Karpas-422 (cell line): ENCODE results near the gene INPP5A. TPM values are rescaled to one million over a fixed set of nuclear protein-coding genes. Genes with fewer than 3 reads are reported as not detected.
"Not testable (repeated sequence)": the region's sequence is repeated elsewhere in the genome, so short reads cannot be mapped to it uniquely, and the experiment has no call there.

Experiments
- DNase-seq: peaks from one replicate; pipeline ENCODE4 v3.0.0-alpha.2; 2015
- H2AFZ ChIP-seq: fragments of 200-600 bp; sonication (generic); 2 replicates; pipeline ENCODE4 v1.6.1; 2014; ENCODE audit warnings: antibody characterized with exemption, low read length, mixed read lengths
- H3K27ac ChIP-seq: fragments of 200-600 bp; sonication (generic); 2 replicates; pipeline ENCODE4 v1.5.1; 2014; ENCODE audit warnings: mild to moderate bottlenecking, low read length, moderate library complexity
- H3K27me3 ChIP-seq: fragments of 200-600 bp; sonication (generic); 2 replicates; pipeline ENCODE4 v1.6.1; 2014; ENCODE audit warnings: low read length, mixed read lengths
- H3K36me3 ChIP-seq: fragments of 200-600 bp; sonication (generic); 2 replicates; pipeline ENCODE4 v1.6.1; 2014; ENCODE audit warnings: low read length, mixed read lengths; ENCODE audit not compliant: insufficient read depth
- H3K4me1 ChIP-seq: fragments of 200-600 bp; sonication (generic); 2 replicates; pipeline ENCODE4 v1.6.1; 2014; ENCODE audit warnings: mild to moderate bottlenecking, low read length, mixed read lengths
- H3K4me2 ChIP-seq: fragments of 200-600 bp; sonication (generic); 2 replicates; pipeline ENCODE4 v1.6.1; 2014; ENCODE audit warnings: low read length, low read depth, mild to moderate bottlenecking; ENCODE audit not compliant: poor library complexity, severe bottlenecking
- H3K4me3 ChIP-seq: fragments of 200-600 bp; sonication (generic); 2 replicates; pipeline ENCODE4 v1.5.1; 2014; ENCODE audit warnings: mild to moderate bottlenecking, antibody characterized with exemption, low read length, mixed read lengths
- H3K79me2 ChIP-seq: fragments of 200-600 bp; sonication (generic); 2 replicates; pipeline ENCODE4 v1.6.1; 2014; ENCODE audit warnings: mild to moderate bottlenecking, low read length, mixed read lengths
- H3K9ac ChIP-seq: fragments of 200-600 bp; sonication (generic); 2 replicates; pipeline ENCODE4 v1.6.0; 2014; ENCODE audit warnings: low read length
- H3K9me2 ChIP-seq: fragments of 200-600 bp; sonication (generic), shearing (Covaris generic); replicated peaks from 2 replicates; pipeline ENCODE4 v1.6.0; 2014; ENCODE audit warnings: mild to moderate bottlenecking, low read length, moderate library complexity; ENCODE audit not compliant: insufficient read depth
- H3K9me3 ChIP-seq: fragments of 300-700, 200-600 bp; sonication (generic); 2 replicates; pipeline ENCODE4 v1.6.1; 2014; ENCODE audit warnings: low read length, mixed read lengths
- H4K20me1 ChIP-seq: fragments of 200-600 bp; sonication (generic); 2 replicates; pipeline ENCODE4 v1.6.1; 2014; ENCODE audit warnings: mild to moderate bottlenecking, antibody characterized with exemption, low read length, low read depth; ENCODE audit not compliant: insufficient read depth
- total RNA-seq: library from RNA; depleted of rRNA; stranded (reverse); fragments of >200 nt; shearing (Covaris generic); gene quantifications from 2 replicates; pipeline ENCODE4 v1.2.3, GENCODE V29; 2014; ENCODE audit warnings: low replicate concordance

INPP5A gene
- total RNA-seq, 1 experiment from 2014 or later = 9.1 TPM

- H3K36me3 ChIP-seq = no peaks in the 10 kb centered on the region
- H3K27ac ChIP-seq = peak overlapping the region; percentile 98
- peak overlapping the region; percentile 60 for H3K4me3 ChIP-seq
- no peak for DNase-seq
- H3K4me1 ChIP-seq = peaks cover 78% of the 10 kb centered on the region
- peaks cover 17% of the 10 kb centered on the region for H4K20me1 ChIP-seq
- no peaks in the 10 kb centered on the region for H3K79me2 ChIP-seq
- H2AFZ ChIP-seq = no peak overlapping the region
- H3K4me2 ChIP-seq = peak overlapping the region; percentile 83
- no peaks in the 10 kb centered on the region for H3K27me3 ChIP-seq
- peak overlapping the region; percentile 86 for H3K9ac ChIP-seq
- H3K9me2 ChIP-seq = no peaks in the 10 kb centered on the region
- no peaks in the 10 kb centered on the region for H3K9me3 ChIP-seq
These were observed 35.0 kb downstream of the INPP5A start for GRCh38 chr10:132572545-132572937.

- peaks cover 17% of the 10 kb centered on the region for H4K20me1 ChIP-seq
- not testable (repeated sequence) for H3K79me2 ChIP-seq
These were observed 35.4 kb downstream of the INPP5A start for GRCh38 chr10:132572946-132573345.

GRCh38 chr10:132574288-132574687, 36.7 kb downstream of the INPP5A start:
- Histone ChIP-seq H3K79me2 (no peaks in the 10 kb centered on the region), H3K36me3 (no peaks in the 10 kb centered on the region), H3K4me2 (no peak overlapping the region), H3K27ac (no peak overlapping the region), H3K9ac (no peak overlapping the region), H4K20me1 (peaks cover 22% of the 10 kb centered on the region), H2AFZ (no peak overlapping the region), H3K27me3 (no peaks in the 10 kb centered on the region), H3K4me3 (no peak overlapping the region), H3K9me3 (no peaks in the 10 kb centered on the region), H3K4me1 (peaks cover 77% of the 10 kb centered on the region), H3K9me2 (no peaks in the 10 kb centered on the region)
- DNase-seq = no peak

More at GRCh38 chr10:132572946-132573345, 35.4 kb downstream of the INPP5A start:
- H3K27me3 ChIP-seq, H2AFZ ChIP-seq, H3K9me3 ChIP-seq, DNase-seq, H3K9me2 ChIP-seq, H3K36me3 ChIP-seq: not testable (repeated sequence)
- Histone ChIP-seq H3K4me1 (peaks cover 83% of the 10 kb centered on the region), H3K9ac (peak overlapping the region; percentile 86), H3K27ac (peak overlapping the region; percentile 98), H3K4me3 (peak overlapping the region; percentile 60), H3K4me2 (peak overlapping the region; percentile 83)

GRCh38 chr10:132574783-132575319, 37.3 kb downstream of the INPP5A start:
- Histone ChIP-seq H3K4me2 (peak overlapping the region; percentile 35), H3K9ac (0 out of 2 replicates have a peak overlapping the region, but pooled peaks have one; percentile 28), H3K27ac (no peak overlapping the region)

DNA sequence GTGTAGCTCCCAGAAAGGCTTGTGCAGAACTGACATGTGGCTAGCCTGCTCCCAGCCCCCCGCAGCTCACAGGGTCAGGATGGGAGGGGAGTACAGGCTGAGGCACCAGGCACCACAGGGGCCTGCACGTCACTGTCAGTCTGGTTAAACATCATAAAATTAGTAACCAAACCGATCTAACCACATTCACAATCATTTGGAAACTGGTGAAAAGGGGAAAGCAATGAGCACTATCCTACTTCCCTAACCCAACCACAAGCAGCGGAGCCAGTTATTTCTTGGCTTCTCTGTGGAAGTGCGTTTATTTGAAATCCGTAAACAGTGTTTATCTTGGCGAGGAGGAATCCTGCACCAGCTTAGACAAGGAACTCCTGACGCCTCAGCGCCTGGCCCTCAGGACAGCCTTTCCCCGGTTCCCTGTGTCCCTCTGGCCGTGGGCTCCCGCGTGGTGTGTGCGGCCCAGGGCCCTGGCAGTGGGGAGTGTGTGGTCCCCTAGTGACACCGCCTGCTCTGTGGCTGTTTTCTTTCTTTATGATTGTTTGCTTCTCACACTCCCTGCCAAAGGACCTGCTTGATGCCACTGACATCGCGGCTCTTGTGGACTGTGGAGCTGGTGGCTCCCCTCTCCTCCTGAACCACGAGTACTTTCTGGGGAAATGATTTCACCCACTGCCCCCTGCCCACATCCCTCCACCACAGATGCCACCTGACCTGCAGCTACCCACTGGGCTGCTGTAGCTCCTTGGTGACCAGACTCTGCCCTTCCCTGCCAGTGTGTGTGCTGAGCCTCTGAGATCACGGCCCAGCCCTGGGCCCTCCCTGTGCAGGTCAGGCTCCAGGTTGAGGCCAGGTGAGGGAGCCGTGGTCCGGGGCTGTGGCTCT, 38.0 kb downstream of the INPP5A start:
- H3K4me1 ChIP-seq = peaks cover 72% of the 10 kb centered on the region
- H3K27ac ChIP-seq = no peak overlapping the region

More at GRCh38 chr10:132574783-132575319, 37.3 kb downstream of the INPP5A start:
- Histone ChIP-seq H3K79me2 (no peaks in the 10 kb centered on the region), H4K20me1 (peaks cover 25% of the 10 kb centered on the region), H3K36me3 (no peaks in the 10 kb centered on the region), H3K4me3 (no peak overlapping the region; the same call in 1 of the 2 replicates), H3K4me1 (peaks cover 76% of the 10 kb centered on the region), H3K9me2 (no peaks in the 10 kb centered on the region), H2AFZ (no peak overlapping the region), H3K27me3 (no peaks in the 10 kb centered on the region), H3K9me3 (no peaks in the 10 kb centered on the region)
- DNase-seq = no peak

GRCh38 chr10:132576671-132577349, 39.2 kb downstream of the INPP5A start:
- Histone ChIP-seq H4K20me1 (peaks cover 25% of the 10 kb centered on the region), H3K4me3 (no peak overlapping the region), H3K9me3 (no peaks in the 10 kb centered on the region), H2AFZ (no peak overlapping the region), H3K27me3 (no peaks in the 10 kb centered on the region), H3K36me3 (peaks cover 4% of the 10 kb centered on the region; the same call in 1 of the 2 replicates), H3K27ac (no peak overlapping the region), H3K9ac (no peak overlapping the region), H3K4me2 (no peak overlapping the region), H3K79me2 (no peaks in the 10 kb centered on the region), H3K9me2 (no peaks in the 10 kb centered on the region), H3K4me1 (peaks cover 59% of the 10 kb centered on the region)
- DNase-seq = no peak

More for the DNA sequence above, 38.0 kb downstream of the INPP5A start:
- no peaks in the 10 kb centered on the region for H3K79me2 ChIP-seq
- H3K27me3 ChIP-seq = no peaks in the 10 kb centered on the region
- no peaks in the 10 kb centered on the region for H3K36me3 ChIP-seq
- no peaks in the 10 kb centered on the region for H3K9me2 ChIP-seq
- no peaks in the 10 kb centered on the region for H3K9me3 ChIP-seq
- H3K4me3 ChIP-seq = no peak overlapping the region; the same call in 1 of the 2 replicates
- H4K20me1 ChIP-seq = peaks cover 25% of the 10 kb centered on the region
- peak overlapping the region; percentile 28 for H3K9ac ChIP-seq
- no peak for DNase-seq
- peak overlapping the region; percentile 35 for H3K4me2 ChIP-seq
- H2AFZ ChIP-seq = no peak overlapping the region

GRCh38 chr10:132577350-132578003, 39.9 kb downstream of the INPP5A start:
- H3K79me2 ChIP-seq = no peaks in the 10 kb centered on the region
- no peak overlapping the region; the same call in 1 of the 2 replicates for H3K4me3 ChIP-seq
- H3K9me2 ChIP-seq = no peaks in the 10 kb centered on the region
- H3K36me3 ChIP-seq = peaks cover 4% of the 10 kb centered on the region; the same call in 1 of the 2 replicates
- peak overlapping the region; percentile 41 for H3K4me2 ChIP-seq
- H3K4me1 ChIP-seq = peaks cover 54% of the 10 kb centered on the region
- H3K27me3 ChIP-seq = no peaks in the 10 kb centered on the region
- no peak overlapping the region for H2AFZ ChIP-seq
- 0 out of 2 replicates have a peak overlapping the region, but pooled peaks have one; percentile 18 for H3K9ac ChIP-seq
- H4K20me1 ChIP-seq = peaks cover 25% of the 10 kb centered on the region
- H3K9me3 ChIP-seq = no peaks in the 10 kb centered on the region
- no peak for DNase-seq
- 0 out of 2 replicates have a peak overlapping the region, but pooled peaks have one; percentile 32 for H3K27ac ChIP-seq
